Esophagus (tissue), 2 donors: ENCODE data around the gene GABRR1. TPM values are rescaled to one million over a fixed set of nuclear protein-coding genes. Genes with fewer than 3 reads are reported as not detected.

Source experiments
- H3K27ac ChIP-seq, 2 donors: one replicate each; pipeline ENCODE4 v1.5.1; 2013; ENCODE audit warnings: low read depth in 2 of 2, mild to moderate bottlenecking in 2 of 2, inconsistent platforms in 1 of 2, low read length in 1 of 2, moderate library complexity in 1 of 2
- H3K27me3 ChIP-seq, 2 donors: one replicate each; pipeline ENCODE4 v1.6.1; 2013; ENCODE audit warnings: low read length in 2 of 2, control low read depth in 1 of 2, mild to moderate bottlenecking in 1 of 2; ENCODE audit not compliant: insufficient read depth in 2 of 2, control insufficient read depth in 1 of 2
- H3K36me3 ChIP-seq, 2 donors: one replicate each; pipeline ENCODE4 v1.6.1; 2013; ENCODE audit warnings: low read length in 1 of 2; ENCODE audit not compliant: control insufficient read depth in 2 of 2, insufficient read depth in 2 of 2
- H3K4me1 ChIP-seq, 2 donors: one replicate each; pipeline ENCODE4 v1.6.1; 2013; ENCODE audit warnings: low read length in 1 of 2; ENCODE audit not compliant: control insufficient read depth in 2 of 2, insufficient read depth in 2 of 2
- H3K4me3 ChIP-seq, 2 donors: one replicate each; pipeline ENCODE4 v1.5.1; 2013; ENCODE audit warnings: low read length in 2 of 2, mild to moderate bottlenecking in 2 of 2, low read depth in 1 of 2, moderate library complexity in 1 of 2
- H3K9me3 ChIP-seq, 2 donors: one replicate each; pipeline ENCODE4 v1.6.1; 2013; ENCODE audit warnings: mild to moderate bottlenecking in 2 of 2, low read depth in 1 of 2, low read length in 1 of 2, moderate library complexity in 1 of 2; ENCODE audit not compliant: control insufficient read depth in 2 of 2, insufficient read depth in 1 of 2
- WGBS, 2 donors: extraction: QIAGEN DNeasy Blood & Tissue Kit; methylation state at CpG; one replicate each; pipeline ENCODE4 v1.1.7; 2013; 5-methylcytosine and 5-hydroxymethylcytosine counted together
- polyA plus RNA-seq, 2 donors: library from polyadenylated mRNA; stranded (reverse); fragments of 200-250 nt; gene quantifications; one replicate each; pipeline ENCODE4 v1.2.3, GENCODE V29; 2013
- donor health status: healthy with polysubstance abuse.
- donor health status: Bipolar disorder and iron deficiency.

The GABRR1 gene
- polyA plus RNA-seq, 2 donors = 0.20 to 0.22 TPM

GRCh38 chr6:89221971-89222711 lies 5.0 kb upstream of the GABRR1 start:
- Histone ChIP-seq H3K4me1 (no peaks in the 10 kb centered on the region), H3K9me3 (no peaks in the 10 kb centered on the region), H3K4me3 (no peak overlapping the region), H3K36me3 (no peaks in the 10 kb centered on the region), H3K27ac (no peak overlapping the region), H3K27me3 (peaks cover 0 to 2% of the 10 kb centered on the region in 2 donors)
- 31 to 43% methylated on average over 7 of the region's 7 CpGs for WGBS, 2 donors

GRCh38 chr6:89221129-89221528 lies 4.0 kb upstream of the GABRR1 start:
- Histone ChIP-seq H3K4me3 (no peak overlapping the region), H3K36me3 (no peaks in the 10 kb centered on the region), H3K9me3 (no peaks in the 10 kb centered on the region), H3K27ac (no peak overlapping the region), H3K4me1 (no peaks in the 10 kb centered on the region), H3K27me3 (peaks cover 0 to 2% of the 10 kb centered on the region in 2 donors)
- 73 to 75% methylated on average over 3 of the region's 3 CpGs for WGBS, 2 donors

- H3K4me1 ChIP-seq = no peaks in the 10 kb centered on the region
- H3K9me3 ChIP-seq = no peaks in the 10 kb centered on the region
- no peak overlapping the region for H3K4me3 ChIP-seq
- peaks cover 0 to 2% of the 10 kb centered on the region in 2 donors for H3K27me3 ChIP-seq
- H3K36me3 ChIP-seq = no peaks in the 10 kb centered on the region
- H3K27ac ChIP-seq = no peak overlapping the region
- 76 to 88% methylated on average over 4 of the region's 4 CpGs for WGBS, 2 donors
Observed at GRCh38 chr6:89216411-89216810, 747 bp downstream of the GABRR1 start.

- Histone ChIP-seq H3K27me3 (peaks cover 0 to 2% of the 10 kb centered on the region in 2 donors), H3K27ac (no peak overlapping the region), H3K4me3 (no peak overlapping the region), H3K9me3 (no peaks in the 10 kb centered on the region), H3K36me3 (no peaks in the 10 kb centered on the region), H3K4me1 (no peaks in the 10 kb centered on the region)
Observed at GRCh38 chr6:89215391-89215790, 1.8 kb downstream of the GABRR1 start.

- Histone ChIP-seq H3K9me3 (no peaks in the 10 kb centered on the region), H3K27ac (no peak overlapping the region), H3K4me3 (no peak overlapping the region), H3K27me3 (no peaks in the 10 kb centered on the region), H3K36me3 (no peaks in the 10 kb centered on the region), H3K4me1 (no peaks in the 10 kb centered on the region)
Observed at GRCh38 chr6:89214197-89214596, 3.0 kb downstream of the GABRR1 start.

- no peaks in the 10 kb centered on the region for H3K36me3 ChIP-seq
- no peaks in the 10 kb centered on the region for H3K27me3 ChIP-seq
- no peak overlapping the region for H3K27ac ChIP-seq
- H3K9me3 ChIP-seq = no peaks in the 10 kb centered on the region
- no peak overlapping the region for H3K4me3 ChIP-seq
- H3K4me1 ChIP-seq = no peaks in the 10 kb centered on the region
- WGBS, 2 donors = 64 to 66% methylated on average over 5 of the region's 5 CpGs
Observed at GRCh38 chr6:89212472-89212871, 4.7 kb downstream of the GABRR1 start.

- WGBS, 2 donors = 91 to 94% methylated on average over 6 of the region's 6 CpGs
- Histone ChIP-seq H3K27ac (no peak overlapping the region), H3K9me3 (no peaks in the 10 kb centered on the region), H3K27me3 (no peaks in the 10 kb centered on the region), H3K4me3 (no peak overlapping the region), H3K36me3 (no peaks in the 10 kb centered on the region), H3K4me1 (no peaks in the 10 kb centered on the region)
Observed at GRCh38 chr6:89209457-89209856, 7.7 kb downstream of the GABRR1 start.

GRCh38 chr6:89208551-89208950 lies 8.6 kb downstream of the GABRR1 start:
- H3K36me3 ChIP-seq = no peaks in the 10 kb centered on the region
- WGBS, 2 donors = 82 to 83% methylated on average over 4 of the region's 4 CpGs

GRCh38 chr6:89205819-89206218 lies 11.3 kb downstream of the GABRR1 start:
- WGBS, 2 donors = 72% methylated on average over 4 of the region's 4 CpGs

More at GRCh38 chr6:89208551-89208950, 8.6 kb downstream of the GABRR1 start:
- no peak overlapping the region for H3K27ac ChIP-seq
- H3K27me3 ChIP-seq = no peaks in the 10 kb centered on the region
- no peaks in the 10 kb centered on the region for H3K9me3 ChIP-seq
- no peaks in the 10 kb centered on the region for H3K4me1 ChIP-seq
- H3K4me3 ChIP-seq = no peak overlapping the region

GRCh38 chr6:89204096-89204495 lies 13.1 kb downstream of the GABRR1 start:
- Histone ChIP-seq H3K4me3 (no peak overlapping the region), H3K27me3 (no peaks in the 10 kb centered on the region), H3K4me1 (no peaks in the 10 kb centered on the region), H3K36me3 (no peaks in the 10 kb centered on the region), H3K9me3 (no peaks in the 10 kb centered on the region), H3K27ac (no peak overlapping the region)
- 77 to 84% methylated on average over 11 of the region's 11 CpGs for WGBS, 2 donors

More at GRCh38 chr6:89205819-89206218, 11.3 kb downstream of the GABRR1 start:
- H3K9me3 ChIP-seq = no peaks in the 10 kb centered on the region
- H3K4me3 ChIP-seq = no peak overlapping the region
- no peaks in the 10 kb centered on the region for H3K4me1 ChIP-seq
- H3K27ac ChIP-seq = no peak overlapping the region
- H3K36me3 ChIP-seq = no peaks in the 10 kb centered on the region
- H3K27me3 ChIP-seq = no peaks in the 10 kb centered on the region
